Frontal cortex (tissue), 4 donors: Measurements from ENCODE around the gene KRTAP5-7. TPM values are rescaled to one million over a fixed set of nuclear protein-coding genes. Genes with fewer than 3 reads are reported as not detected.
"Not testable (repeated sequence)": the region's sequence is repeated elsewhere in the genome, so short reads cannot be mapped to it uniquely, and the experiment has no call there.

Source experiments
- DNase-seq, 2 donors: peaks; one replicate each; pipeline ENCODE4 v3.0.0; 2012; ENCODE audit warnings: low spot score in 2 of 2
- FAIRE-seq: peaks from 2 replicates; lab custom pipeline; 2012; peaks lifted over from hg19 to GRCh38; lab: Jason Lieb, UNC
- total RNA-seq: library from RNA; depleted of rRNA; stranded (reverse); fragments of >200 nt; gene quantifications from one replicate; pipeline ENCODE4 v1.2.3, GENCODE V29; 2014
- donor health status: control.
- donor health status: control.
- donor health status: control.

Gene KRTAP5-7, protein sequence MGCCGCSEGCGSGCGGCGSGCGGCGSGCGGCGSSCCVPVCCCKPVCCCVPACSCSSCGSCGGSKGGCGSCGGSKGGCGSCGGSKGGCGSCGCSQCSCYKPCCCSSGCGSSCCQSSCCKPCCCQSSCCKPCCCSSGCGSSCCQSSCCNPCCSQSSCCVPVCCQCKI
- total RNA-seq: under 0.01 TPM

DNA sequence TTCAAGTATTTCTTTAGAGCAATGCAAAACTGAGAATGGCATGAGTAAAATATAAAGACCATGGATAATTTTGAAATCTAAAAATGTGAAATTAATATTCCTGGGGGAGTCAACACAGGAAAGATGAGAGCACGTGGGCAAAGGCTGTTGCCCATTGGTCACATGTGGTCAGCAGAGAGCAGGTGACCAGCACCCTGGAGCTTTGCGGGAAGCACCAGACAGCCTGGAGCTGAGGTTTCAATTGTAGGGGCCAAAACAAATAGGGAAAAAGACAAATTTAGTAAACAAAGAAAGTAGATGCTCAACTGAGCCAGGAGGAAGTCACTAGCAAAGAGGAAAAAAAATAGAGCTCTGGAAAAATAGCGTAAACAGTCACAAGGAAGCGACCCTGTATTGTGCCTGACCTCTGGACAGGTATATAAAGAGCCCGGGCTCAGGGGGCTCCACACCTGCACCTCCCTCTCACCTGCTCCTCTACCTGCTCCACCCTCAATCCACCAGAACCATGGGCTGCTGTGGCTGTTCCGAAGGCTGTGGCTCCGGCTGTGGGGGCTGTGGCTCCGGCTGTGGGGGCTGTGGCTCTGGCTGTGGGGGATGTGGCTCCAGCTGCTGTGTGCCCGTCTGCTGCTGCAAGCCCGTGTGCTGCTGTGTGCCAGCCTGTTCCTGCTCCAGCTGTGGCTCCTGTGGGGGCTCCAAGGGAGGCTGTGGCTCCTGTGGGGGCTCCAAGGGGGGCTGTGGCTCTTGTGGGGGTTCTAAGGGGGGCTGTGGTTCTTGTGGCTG lies at the start of gene KRTAP5-7:
Gene KRTAP5-7 (plus strand): TSS at position 472 of the 780 bp plus-strand sequence. CDS start 34 bp downstream, at position 506.
- FAIRE-seq, DNase-seq: not testable (repeated sequence)

DNA sequence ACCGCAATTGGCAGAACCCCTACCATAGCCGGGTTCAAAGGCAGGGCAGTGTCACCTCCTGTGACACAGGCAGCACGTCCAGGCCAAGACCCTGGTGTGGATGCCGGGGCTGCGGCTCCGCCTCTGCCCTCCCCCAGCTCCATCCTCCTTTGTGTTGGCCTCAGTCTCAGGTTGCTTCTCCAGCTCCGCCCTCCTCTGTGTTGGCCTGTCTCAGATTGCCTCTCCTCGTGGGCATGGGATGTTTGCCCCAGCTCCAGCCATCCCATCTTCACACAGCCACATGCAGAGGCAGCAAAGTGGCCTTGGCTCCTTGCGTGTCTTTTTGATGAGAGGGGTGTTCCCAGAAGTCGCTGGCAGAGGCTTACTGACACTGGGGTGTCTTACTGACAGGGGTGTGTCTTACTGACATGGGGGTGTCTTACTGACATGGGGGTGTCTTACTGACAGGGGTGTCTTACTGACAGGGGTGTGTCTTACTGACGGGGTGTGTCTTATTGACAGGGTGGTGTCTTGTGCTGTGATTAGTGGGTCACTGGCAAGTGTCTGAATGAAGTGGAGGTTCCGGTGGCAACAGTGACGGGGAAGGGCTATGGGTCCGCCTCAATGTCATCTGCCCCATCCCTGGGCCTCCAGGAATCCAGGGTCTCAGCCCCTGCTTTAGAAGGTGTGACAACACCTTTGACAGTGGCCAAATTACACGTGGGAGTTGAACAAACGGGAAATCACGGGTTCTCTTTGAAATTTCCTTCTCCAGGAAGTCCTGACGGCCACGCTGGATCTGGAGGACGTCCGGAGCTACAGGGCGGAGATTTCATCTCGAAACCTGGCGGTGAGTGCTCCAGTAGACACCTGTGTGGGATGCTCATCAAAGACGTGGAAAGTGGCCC lies 49.2 kb upstream of the KRTAP5-7 start:
- FAIRE-seq: no peak
- DNase-seq: no peak

DNA sequence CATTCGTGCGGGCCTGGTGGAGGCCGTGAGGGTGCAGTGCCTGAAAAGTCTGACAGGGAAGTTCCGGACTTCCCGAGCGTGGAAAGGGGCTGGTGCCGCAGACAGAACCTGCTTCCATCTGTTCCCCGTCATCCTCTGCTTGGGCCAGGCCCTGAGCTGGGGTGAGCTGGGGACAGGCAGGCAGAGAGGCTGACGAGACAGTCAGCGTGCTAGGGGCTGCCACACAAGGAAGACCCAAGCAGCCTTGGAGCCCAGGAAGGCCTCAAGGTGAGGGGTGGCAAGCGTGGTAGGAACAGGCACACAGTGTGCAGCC lies 48.6 kb upstream of the KRTAP5-7 start:
- no peak for DNase-seq
- no peak for FAIRE-seq

DNA sequence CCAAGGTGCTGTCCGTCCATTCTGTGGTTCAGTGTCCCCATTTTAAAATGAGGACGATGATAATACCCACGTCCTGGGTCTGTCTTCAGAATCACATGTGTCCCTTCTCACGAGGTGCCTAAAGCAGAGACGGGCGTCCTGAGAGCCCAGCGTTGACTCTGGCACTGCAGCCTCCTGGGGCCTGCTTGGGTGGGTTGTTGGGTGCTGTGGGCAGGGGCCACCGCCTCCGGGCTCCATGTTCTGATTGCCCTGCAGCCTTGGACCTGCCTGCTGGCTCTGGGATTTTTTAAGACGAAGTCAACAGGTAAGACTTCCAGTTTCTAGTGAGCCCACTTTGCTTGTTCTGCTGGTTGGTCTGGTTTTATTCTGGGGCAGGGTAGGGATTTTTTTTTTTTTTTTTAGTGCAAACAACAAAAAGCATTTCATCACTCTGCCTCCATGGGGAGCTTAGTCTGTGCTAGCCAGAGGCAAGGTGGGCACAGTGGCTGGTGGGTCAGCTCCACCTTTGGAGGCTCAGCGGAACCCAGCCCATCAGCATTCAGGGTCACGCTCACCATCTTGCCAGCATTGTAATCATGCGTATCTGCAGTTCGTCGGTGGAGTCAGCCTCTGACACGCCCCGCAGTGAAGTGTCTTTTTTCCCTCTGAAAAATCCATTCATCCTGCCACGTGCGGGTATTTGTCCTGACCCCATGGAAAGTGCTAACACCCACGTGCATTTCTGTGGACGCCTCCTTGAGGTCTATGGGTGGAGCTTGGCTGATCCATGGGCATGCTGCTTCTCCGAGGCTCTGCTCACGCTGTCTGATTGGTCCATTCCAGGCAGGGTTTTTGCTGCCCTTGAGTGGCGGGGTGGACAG lies 45.7 kb upstream of the KRTAP5-7 start:
- DNase-seq (no peak), FAIRE-seq (no peak)

DNA sequence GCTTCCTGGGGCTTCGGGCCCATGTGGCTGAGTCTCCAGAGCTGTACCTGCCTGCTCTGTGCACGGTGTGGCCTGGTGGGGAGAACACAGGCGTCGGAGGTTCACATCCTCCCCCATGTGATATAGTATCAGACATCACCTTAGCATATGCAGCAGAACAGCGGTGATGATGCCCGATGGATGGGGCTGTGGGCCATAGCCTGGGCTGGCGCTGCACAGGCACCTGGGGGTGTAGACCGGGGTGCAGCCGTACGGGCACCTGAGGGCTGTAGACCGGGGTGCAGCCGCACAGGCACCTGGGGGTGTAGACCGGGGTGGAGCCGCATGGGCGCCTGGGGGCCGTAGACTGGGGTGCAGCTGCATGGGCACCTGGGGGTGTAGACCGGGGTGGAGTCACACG lies 44.9 kb upstream of the KRTAP5-7 start:
- FAIRE-seq (no peak), DNase-seq (no peak)

DNA sequence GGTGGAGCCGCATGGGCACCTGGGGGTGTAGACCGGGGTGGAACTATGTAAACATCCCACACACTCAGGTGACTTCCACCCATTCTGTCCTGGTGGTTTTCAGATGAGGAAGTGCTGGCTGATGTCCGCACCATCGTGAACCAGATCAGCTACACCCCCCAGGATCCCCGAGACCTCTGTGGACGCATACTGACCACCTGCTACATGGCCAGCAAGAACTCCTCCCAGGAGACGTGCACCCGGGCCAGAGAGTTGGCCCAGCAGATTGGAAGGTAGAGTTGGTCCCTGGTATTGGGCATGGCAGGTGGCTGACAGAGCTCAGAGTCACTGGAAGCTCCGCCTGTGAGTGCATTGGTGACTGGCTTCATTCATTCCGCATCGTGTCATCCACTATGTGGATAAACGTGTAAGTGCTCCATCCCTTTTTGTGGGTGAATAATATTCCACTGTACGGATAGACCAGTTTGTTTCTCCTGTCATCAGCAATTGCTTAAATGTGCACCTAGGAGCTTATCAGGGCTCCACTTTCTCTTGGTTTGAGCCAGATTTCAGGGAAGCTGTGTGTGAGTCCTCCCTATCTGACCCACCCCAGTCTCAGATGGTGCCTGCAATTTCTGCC lies 44.2 kb upstream of the KRTAP5-7 start:
- FAIRE-seq: no peak
- no peak for DNase-seq

DNA sequence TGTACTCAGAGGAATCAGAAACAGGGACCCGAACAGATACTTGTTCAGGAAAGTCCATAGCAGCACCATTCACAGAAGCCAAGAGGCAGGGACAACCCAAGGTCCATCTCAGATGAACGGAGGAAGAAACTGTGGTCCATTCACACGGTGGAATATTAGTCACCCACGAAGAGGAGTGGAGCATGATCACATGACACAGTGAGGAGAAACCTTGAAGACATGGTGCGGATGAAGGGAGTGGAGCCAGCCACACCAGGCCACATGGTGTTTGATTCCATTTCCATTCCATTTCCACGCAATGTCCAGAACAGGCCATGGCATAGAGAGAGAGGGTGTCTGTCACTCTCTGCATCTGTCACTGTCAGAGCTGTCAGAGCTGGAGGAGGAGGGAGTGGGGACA lies 43.4 kb upstream of the KRTAP5-7 start:
- DNase-seq (no peak), FAIRE-seq (no peak)

DNA sequence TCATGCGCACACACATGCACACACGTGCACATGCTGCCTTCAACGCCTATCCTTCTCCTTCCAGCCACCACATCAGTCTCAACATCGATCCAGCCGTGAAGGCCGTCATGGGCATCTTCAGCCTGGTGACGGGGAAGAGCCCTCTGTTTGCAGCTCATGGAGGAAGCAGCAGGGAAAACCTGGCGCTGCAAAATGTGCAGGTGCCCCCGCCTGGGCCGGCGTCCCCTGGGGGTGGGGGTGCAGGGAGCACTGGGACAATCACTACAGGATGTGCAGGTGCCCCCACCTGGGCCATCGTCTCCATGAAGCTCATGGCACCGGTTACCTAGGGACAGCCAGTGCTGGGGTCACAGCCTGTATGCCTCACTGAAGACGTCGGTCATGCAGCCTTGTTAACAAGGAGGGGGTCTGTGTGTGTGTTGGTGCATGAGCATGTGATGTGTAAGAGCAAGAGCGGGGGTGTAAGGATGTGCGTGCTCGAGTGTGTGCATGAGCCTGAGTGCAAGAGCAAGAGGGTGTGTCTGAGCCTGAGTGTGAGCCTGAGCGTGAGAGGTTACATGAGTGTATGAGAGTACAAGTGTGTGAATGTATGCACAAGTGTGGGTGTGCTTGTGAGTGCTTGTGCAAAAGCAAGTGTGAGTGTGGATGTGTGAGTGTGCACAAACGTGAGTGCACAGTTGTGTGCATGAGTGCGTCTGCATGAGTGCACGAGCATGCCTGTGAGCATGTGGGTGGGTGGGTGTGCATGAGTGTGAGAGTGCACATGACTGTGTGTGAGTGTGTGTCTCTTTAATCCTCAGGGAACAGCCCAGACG lies 42.6 kb upstream of the KRTAP5-7 start:
- FAIRE-seq (no peak), DNase-seq (no peak)

DNA sequence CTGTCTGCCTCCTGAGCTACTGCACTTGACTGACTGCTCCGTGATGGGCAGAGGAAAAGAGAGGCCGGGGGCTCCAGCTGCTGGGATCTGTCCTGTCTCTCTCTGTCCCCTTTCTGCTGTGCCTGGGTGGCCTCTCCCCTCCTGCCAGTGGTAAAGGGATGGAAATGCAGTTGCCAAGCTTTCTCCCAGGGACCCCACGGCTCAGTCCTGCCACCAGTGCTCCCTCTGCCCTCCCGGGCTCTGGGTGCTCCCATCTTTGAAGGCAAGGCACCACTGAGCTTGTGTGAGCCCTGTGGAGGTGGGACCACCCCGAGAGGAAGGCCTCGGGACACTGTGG lies 42.0 kb upstream of the KRTAP5-7 start:
- no peak for FAIRE-seq

DNA sequence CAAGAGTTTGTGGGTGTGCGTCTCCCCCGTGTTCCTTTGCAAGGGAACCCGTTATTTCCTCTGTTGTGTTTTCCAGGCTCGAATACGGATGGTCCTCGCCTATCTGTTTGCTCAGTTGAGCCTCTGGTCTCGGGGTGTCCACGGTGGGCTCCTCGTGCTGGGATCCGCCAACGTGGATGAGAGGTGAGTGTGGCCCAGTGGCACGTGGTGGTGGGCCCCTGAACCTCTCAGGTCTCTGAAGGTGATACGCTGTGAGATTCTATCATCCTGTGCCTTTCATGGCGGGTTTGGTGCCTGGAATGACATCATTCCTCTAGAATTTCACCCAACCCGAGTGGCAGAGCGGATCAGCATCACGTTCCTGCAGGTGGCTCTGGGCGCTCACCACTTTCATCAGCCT lies 41.6 kb upstream of the KRTAP5-7 start:
- FAIRE-seq: no peak
- no peak for DNase-seq

More for the DNA sequence above, 42.0 kb upstream of the KRTAP5-7 start:
- no peak for DNase-seq

DNA sequence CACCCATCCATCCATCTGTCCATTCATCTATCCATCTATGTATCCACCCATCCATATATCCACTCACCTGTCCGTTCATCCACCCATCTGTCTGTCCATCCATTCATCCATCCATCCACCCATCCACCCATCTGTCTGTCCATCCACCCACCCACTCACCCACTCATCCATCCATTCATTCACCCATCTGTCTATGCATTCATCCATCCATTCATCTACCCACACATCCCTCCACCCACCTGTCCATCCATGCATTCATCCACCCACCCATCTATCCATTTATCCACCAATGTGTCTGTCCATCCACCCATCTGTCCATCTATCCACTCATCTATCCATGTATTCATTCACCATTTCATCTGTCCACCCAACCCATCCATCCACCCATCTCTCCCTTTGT lies 40.7 kb upstream of the KRTAP5-7 start:
- no peak for FAIRE-seq
- no peak for DNase-seq

DNA sequence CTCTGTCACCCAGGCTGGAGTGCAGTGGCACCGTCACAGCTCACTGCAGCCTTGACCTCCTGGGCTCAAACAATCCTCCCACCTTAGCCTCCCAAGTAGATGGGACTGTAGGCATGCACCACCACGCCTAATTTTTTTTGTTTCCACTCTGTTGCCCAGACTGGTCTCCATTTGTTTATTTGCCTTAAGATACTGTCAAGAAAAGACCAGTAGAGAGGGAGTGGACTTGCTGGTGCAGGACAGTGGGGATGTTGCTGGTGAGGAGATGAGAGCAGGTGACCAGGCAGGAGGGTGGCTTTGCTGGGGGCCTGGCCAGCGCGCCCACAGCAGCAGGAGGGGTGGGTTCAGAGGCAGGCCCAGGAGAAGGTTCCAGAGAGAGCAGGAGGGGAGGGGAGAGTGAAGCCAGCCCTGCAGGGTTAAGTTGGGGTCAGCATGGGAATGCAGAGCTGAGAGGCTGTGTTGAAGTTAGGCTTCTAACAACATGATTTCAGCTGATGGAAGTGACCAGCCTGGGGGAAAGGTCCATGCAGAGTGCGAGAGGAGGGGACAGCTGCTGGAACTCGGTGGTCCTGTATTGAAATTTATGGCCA lies 38.3 kb upstream of the KRTAP5-7 start:
- no peak for FAIRE-seq
- DNase-seq: no peak

DNA sequence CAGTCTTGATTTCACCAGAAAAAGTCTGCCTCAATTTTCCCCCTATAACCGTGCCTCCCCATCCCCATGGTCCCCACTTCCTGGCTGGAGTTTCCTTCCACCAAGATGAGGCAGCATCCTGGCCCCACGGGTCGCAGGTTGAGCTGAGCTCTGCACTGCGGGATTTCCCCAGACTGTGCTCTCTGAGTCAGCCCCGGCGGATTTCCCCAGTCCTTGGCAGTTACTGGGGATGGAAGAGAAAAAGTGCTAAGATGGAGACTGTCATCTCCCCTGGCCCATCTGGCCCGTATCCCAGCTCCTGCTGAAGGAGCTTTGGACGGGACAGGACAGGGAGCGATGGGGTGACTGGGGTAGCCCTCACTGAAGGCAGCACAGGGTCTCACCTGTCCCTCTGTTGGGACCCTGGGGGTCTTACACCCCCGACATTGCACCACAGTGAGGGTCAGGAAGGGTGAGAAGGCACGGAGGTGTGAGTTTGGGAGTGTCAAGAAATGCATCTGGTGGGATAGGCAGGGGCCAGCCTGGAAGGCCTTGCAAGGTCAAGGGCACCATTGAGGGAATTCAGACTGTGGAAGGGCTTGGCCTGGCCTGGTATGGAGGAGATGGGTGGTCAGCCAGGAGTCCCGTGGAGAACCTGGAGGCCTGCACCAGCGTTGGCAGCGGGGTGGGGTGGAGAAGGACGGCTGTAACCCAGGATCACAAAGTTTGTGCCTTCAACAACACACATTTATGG lies 37.6 kb upstream of the KRTAP5-7 start:
- FAIRE-seq (no peak), DNase-seq (no peak)

DNA sequence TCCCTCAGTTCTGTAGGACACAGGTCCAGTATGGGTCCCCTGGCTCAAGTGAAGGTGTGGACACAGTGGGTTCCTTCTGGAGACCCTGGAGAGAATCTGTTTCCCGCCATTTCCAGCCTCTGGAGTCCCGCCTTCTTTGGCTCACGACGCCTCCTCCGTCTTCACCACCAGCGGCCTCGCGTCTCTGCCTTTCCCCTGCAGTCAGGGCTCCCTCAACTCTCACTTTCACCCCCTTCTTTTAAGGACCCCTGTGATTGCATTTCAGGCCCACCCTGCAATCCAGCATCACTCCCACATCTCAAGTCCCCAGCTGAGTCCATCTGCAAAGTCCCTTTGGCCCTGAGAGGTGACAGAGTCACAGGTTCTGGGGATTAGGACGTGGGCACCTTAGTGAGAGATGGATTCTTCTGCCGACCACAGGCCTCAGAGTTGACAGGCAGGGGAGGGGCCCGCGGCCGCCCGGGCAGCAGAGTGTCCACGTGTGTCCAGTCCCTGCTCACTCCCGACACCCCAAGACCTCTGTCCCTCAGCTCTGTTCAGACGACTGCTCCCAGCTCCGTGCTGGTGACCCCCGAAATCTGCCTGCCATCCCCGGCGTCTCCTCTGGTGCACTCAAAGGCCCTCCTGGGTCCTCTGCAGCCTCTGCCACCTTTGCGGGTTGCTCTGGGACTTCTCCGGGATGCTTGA lies 36.9 kb upstream of the KRTAP5-7 start:
- DNase-seq (no peak), FAIRE-seq (no peak)

DNA sequence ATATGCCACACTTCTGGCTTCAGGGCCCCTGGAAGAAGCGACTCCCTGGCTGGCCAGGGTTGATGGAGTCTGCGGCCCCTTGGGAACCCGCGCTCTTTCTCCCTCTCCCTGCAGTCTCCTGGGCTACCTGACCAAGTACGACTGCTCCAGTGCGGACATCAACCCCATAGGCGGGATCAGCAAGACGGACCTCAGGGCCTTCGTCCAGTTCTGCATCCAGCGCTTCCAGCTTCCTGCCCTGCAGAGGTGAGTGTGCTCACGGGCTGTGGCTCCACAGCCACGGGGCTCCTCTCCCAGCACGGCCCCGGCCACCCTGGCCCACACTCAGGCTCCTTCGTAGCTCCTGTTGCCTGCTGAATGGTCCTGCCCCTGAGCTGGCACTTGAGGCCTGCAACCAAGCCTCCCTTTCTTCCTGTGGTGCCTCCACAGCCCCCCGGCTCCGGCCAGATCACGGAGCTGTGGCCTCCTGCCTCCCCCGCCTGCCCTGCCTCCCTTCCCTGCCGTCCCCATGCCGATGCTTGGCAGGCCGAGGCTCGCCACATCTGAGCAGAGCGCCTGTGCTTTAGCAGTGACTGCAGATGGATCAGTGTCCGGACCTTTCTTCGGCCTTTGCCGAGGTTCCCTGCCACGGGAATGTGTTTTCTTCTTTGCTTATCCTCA lies 36.2 kb upstream of the KRTAP5-7 start:
- DNase-seq (no peak), FAIRE-seq (no peak)

DNA sequence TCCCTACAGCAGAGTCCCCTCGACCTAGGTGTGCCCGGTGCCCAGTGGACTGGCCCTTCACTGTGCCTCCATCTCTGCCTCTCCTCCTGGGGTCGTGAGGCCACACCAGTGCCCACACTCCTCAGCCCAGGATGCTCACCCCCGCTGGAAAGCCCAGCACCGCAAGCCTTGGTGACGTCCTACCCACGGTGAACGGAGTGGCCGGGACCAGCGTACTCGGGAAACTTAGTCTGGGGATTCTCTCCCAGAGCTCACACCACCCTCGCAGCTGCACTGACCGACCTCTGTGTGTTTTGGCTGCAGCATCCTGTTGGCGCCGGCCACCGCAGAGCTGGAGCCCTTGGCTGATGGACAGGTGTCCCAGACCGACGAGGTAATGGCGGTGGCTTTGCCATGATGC lies 35.5 kb upstream of the KRTAP5-7 start:
- DNase-seq (no peak), FAIRE-seq (no peak)

DNA sequence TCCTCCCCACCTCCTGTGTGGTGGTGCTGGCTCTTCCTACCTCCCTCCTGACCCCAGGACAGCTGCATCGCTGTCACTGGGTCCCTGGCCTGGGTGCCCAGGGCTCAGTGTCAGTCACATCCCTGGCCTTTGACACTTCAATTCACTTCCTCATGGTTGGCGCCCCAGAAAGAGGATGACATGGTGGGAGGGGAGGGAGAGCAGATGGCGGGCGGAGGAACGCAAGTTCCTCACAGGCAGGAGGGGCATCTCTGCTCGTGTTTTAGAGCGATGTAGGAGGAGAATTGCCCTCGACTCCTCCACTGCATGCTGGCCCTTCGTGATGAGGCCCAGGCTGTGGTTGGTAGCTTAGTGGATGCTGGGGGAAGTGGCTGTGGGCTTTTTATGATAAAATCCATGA lies 35.1 kb upstream of the KRTAP5-7 start:
- DNase-seq (no peak), FAIRE-seq (no peak)
